ENCODE results near the gene NGEF. TPM values are rescaled to one million over a fixed set of nuclear protein-coding genes. Genes with fewer than 3 reads are reported as not detected.

The NGEF gene
- total RNA-seq, 4 donors from 2014 or later, result 0.29 to 18.4 (median 5.2) TPM

DNA sequence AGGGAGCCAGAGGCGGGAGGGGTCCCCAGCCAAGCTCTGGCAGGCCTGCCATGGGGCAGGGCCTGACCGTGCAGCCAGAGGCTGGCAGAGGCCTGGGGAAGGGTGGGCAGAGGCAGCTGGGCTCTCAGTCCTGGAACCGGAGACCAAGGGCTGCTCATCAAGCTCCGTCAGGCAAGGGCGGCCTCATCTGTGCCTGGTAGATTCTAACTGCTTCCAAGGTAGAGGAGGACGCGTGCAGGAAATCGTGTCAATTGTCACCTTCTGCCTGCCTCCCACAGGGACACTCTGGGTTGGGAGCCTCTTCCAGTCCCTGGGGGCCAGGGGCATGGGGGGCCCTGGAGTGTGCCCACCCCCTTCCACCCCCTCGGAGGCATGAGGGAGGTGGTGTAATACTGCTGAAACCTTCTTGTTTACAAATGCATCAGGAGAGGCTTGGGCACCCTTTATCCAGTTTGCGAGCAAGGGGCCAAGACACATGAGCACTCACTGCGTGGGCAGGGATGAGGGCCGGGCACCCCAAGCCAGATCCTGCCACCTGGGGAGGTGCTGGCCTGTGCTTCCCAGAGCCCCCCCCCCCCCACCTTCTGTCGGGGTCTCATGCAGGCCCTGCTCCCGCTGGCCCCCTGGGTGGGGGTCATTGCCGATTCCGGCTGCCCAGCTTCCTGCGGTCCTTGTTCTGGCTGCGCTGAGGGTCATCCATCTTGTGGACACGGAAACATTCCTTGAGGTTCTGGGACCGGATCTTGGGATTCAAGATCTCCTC is 134.0 kb downstream of the NGEF start:
- no peak for DNase-seq
- Histone ChIP-seq H3K4me3 (no peak overlapping the region), H3K9me3 (no peaks in the 10 kb centered on the region), H3K27me3 (peaks cover 0 to 6% of the 10 kb centered on the region in 2 donors), H3K27ac (no peak overlapping the region), H3K36me3 (no peaks in the 10 kb centered on the region), H3K4me1 (peaks cover 0 to 7% of the 10 kb centered on the region in 2 donors)
- TF ChIP-seq POLR2A (IDR thresholded peaks at IDR 0.05), result no peak
- TF ChIP-seq, protein P1, sequence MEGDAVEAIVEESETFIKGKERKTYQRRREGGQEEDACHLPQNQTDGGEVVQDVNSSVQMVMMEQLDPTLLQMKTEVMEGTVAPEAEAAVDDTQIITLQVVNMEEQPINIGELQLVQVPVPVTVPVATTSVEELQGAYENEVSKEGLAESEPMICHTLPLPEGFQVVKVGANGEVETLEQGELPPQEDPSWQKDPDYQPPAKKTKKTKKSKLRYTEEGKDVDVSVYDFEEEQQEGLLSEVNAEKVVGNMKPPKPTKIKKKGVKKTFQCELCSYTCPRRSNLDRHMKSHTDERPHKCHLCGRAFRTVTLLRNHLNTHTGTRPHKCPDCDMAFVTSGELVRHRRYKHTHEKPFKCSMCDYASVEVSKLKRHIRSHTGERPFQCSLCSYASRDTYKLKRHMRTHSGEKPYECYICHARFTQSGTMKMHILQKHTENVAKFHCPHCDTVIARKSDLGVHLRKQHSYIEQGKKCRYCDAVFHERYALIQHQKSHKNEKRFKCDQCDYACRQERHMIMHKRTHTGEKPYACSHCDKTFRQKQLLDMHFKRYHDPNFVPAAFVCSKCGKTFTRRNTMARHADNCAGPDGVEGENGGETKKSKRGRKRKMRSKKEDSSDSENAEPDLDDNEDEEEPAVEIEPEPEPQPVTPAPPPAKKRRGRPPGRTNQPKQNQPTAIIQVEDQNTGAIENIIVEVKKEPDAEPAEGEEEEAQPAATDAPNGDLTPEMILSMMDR (IDR thresholded peaks at IDR 0.05), result no peak
- intact Hi-C loops (cut with DNase I; ENCODE audit: low total_unique reads), result no loop called here

DNA sequence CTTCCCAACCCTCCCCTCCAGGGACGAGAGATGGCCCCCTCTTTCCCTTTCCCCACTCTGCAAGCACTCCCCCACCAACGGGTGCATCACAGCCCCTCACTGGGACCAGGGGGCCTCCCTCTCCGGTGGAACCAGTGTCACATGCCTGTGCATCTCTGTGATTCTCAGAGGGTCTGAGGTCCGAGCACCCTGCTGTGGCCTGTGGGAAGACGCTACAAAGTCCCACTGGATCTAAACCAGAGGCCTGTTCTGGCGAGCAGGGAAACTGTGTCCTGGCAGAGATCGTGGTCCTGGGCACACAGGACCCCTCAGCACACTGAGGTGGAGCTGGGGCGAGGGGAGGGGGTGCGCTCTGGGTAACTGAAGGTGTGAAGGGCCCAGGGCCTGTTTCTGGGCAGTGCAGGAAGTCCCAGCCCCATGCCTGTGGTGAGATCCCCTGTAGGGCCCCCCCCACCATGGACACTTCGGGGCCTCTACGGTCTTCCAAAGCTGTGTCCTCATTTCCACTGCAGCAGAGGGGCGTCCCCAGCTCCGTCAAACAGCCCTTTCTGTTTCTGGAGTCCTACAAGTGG is 135.0 kb downstream of the NGEF start:
- DNase-seq, result no peak
- Histone ChIP-seq H3K36me3 (no peaks in the 10 kb centered on the region), H3K9me3 (no peaks in the 10 kb centered on the region), H3K4me3 (no peak overlapping the region), H3K4me1 (peaks cover 0 to 7% of the 10 kb centered on the region in 2 donors), H3K27ac (no peak overlapping the region), H3K27me3 (peaks cover 0 to 6% of the 10 kb centered on the region in 2 donors)
- TF ChIP-seq POLR2A (IDR thresholded peaks at IDR 0.05), result no peak
- TF ChIP-seq, protein P1 (IDR thresholded peaks at IDR 0.05), result no peak
- intact Hi-C loops (cut with DNase I; ENCODE audit: low total_unique reads), result no loop called here

DNA sequence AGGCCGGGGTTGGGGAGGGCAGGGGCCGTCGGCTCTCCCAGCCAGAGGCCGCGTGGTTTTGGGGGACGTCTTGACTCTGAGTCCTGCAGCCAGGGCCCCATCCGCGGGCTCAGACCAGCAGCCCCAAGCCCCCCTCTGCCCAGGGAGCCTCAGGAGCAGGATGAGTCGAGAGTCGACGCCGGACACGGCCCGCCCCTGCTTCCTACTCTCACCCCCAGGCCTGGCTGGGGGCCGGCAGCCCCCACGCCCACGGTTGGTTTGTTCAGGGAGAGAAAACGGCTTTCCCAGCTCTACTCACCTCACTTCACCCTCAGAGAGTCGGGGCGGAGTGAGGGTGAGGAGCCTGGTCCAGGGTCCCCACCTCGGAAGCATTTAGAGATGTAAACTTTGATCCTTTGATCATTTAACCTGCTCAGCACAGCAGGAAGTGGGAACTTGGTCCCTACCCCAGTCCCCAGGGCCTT is 136.0 kb downstream of the NGEF start:
- H3K27ac ChIP-seq, result no peak overlapping the region
- DNase-seq, result no peak
- TF ChIP-seq POLR2A (IDR thresholded peaks at IDR 0.05), result no peak
- TF ChIP-seq, protein P1 (IDR thresholded peaks at IDR 0.05), result no peak
- H3K9me3 ChIP-seq, result no peaks in the 10 kb centered on the region
- H3K27me3 ChIP-seq, result peaks cover 0 to 6% of the 10 kb centered on the region in 2 donors
- H3K4me1 ChIP-seq, result peaks cover 0 to 7% of the 10 kb centered on the region in 2 donors
- intact Hi-C loops (cut with DNase I; ENCODE audit: low total_unique reads), result no loop called here
- H3K36me3 ChIP-seq, result no peaks in the 10 kb centered on the region
- peak overlapping the region in 1 of 2 donors; percentile 18 for H3K4me3 ChIP-seq

DNA sequence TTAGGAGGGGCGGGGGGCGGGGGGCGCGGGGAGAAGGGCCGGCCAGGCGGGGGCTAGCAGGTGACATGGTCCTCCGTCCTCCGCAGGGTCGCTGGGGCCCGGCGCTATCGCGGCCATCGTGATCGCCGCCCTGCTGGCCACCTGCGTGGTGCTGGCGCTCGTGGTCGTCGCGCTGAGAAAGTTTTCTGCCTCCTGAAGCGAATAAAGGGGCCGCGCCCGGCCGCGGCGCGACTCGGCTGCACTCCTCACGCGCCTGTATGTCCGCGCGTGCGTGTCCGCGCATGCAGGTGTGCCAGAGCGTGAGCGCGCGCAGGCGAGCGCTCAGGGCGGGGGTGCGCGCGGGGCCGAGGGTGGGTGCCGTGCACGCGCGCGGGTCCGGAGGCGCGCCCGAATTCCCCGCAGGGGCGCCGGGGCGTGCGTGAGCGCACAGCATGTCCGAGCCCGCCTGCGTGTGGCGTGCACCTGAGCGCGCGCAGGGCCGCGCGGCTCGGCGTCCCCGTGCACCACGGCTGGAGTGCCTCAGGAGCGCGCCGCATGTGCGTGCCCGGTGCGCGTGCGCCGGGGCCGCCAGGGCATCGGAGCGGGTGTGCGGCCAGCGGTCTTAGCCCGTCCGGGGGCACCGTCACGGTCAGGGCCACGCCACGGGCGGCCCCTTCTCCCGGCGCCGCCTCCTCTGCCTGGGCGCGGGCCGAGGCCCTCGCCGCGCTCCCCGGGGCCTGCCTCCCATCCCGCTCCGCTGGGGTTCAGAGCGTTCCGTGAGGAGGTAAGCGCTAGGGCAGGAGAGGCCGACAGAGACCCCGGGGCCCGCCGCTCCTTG is 136.7 kb downstream of the NGEF start:
- H3K36me3 ChIP-seq, result no peaks in the 10 kb centered on the region
- H3K27me3 ChIP-seq, result peaks cover 0 to 6% of the 10 kb centered on the region in 2 donors
- intact Hi-C loops (cut with DNase I; ENCODE audit: low total_unique reads), result no loop called here
- no peak for TF ChIP-seq POLR2A (IDR thresholded peaks at IDR 0.05)
- TF ChIP-seq, protein P1 (IDR thresholded peaks at IDR 0.05), result no peak
- H3K4me1 ChIP-seq, result peaks cover 0 to 7% of the 10 kb centered on the region in 2 donors
- H3K4me3 ChIP-seq, result peak overlapping the region in 1 of 2 donors; percentile 18
- H3K27ac ChIP-seq, result no peak overlapping the region
- no peak for DNase-seq
- H3K9me3 ChIP-seq, result no peaks in the 10 kb centered on the region

Measured in uterus (tissue), 4 donors.